OCI-LY1 (cell line): ENCODE results near the gene LCOR.

ENCODE experiments used
- CTCF ChIP-seq: fragments of 200-600 bp; sonication (generic), shearing (Covaris generic); IDR thresholded peaks from 2 replicates; pipeline ENCODE4 v1.5.1; 2017; ENCODE audit warnings: mild to moderate bottlenecking, antibody characterized with exemption, low read length, moderate library complexity, mixed read lengths
- EZH2 ChIP-seq: fragments of 200-600 bp; sonication (generic), shearing (Covaris generic); IDR thresholded peaks from 2 replicates; pipeline ENCODE4 v1.8.0; 2017; ENCODE audit warnings: borderline replicate concordance, mixed run types, mild to moderate bottlenecking, antibody characterized with exemption, low read length, moderate library complexity, mixed read lengths

GRCh38 chr10:96922978-96923948 lies 91.2 kb downstream of the LCOR start:
- TF ChIP-seq CTCF (no peak), EZH2 (no peak)
